22Rv1 (cell line): ENCODE data around the gene PRRG1.

Source experiments
- ZFX ChIP-seq: fragments of 450-650 bp; IDR thresholded peaks from 2 replicates; pipeline ENCODE4 v1.6.1; 2017; ENCODE audit warnings: antibody characterized with exemption, borderline replicate concordance
- TF ChIP-seq, protein P1 (sequence below): fragments of 450-650 bp; IDR thresholded peaks from 2 replicates; pipeline ENCODE4 v1.5.1; 2017; ENCODE audit warnings: mild to moderate bottlenecking

GRCh38 chrX:37425370-37425769 lies 76.2 kb downstream of the PRRG1 start:
- TF ChIP-seq, protein P1, sequence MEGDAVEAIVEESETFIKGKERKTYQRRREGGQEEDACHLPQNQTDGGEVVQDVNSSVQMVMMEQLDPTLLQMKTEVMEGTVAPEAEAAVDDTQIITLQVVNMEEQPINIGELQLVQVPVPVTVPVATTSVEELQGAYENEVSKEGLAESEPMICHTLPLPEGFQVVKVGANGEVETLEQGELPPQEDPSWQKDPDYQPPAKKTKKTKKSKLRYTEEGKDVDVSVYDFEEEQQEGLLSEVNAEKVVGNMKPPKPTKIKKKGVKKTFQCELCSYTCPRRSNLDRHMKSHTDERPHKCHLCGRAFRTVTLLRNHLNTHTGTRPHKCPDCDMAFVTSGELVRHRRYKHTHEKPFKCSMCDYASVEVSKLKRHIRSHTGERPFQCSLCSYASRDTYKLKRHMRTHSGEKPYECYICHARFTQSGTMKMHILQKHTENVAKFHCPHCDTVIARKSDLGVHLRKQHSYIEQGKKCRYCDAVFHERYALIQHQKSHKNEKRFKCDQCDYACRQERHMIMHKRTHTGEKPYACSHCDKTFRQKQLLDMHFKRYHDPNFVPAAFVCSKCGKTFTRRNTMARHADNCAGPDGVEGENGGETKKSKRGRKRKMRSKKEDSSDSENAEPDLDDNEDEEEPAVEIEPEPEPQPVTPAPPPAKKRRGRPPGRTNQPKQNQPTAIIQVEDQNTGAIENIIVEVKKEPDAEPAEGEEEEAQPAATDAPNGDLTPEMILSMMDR, result no peak
- TF ChIP-seq ZFX, result no peak
